Stimulated activated CD8-positive, alpha-beta memory T cell treated with anti-CD3 and anti-CD28 coated beads, Interleukin-15, amount 100 ng/mL, for 24 hours (primary cell): ENCODE results near the gene MAP4K4.

ENCODE experiments used
- DNase-seq: peaks from one replicate; pipeline ENCODE4 v3.0.0-alpha.2; 2020; ENCODE audit warnings: low read depth

Gene MAP4K4

GRCh38 chr2:101697124-101698013, at the start of gene MAP4K4:
Gene MAP4K4 (plus strand): TSS chr2:101697707. CDS start chr2:101698081, 374 bp downstream.
- DNase-seq, result peak; percentile 41

DNA sequence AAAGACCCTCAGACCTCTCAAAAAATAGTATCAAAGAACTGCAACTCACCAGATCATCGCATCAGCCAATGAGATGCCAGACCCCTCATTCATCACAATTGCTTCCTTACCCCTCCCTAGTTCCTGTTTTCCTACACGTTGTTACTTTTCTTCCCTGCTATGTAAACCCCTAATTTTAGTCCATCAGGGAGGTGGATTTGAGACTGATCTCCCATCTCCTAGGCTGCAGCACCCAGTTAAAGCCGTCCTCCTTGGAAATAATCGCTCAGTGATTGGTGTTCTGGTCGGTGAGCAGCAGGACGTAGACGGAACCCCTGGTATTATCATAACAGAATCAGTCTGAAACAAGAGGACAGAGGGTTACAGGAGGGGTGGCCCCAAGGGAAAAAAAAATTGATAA, 44.0 kb upstream of the MAP4K4 start:
- no peak for DNase-seq

DNA sequence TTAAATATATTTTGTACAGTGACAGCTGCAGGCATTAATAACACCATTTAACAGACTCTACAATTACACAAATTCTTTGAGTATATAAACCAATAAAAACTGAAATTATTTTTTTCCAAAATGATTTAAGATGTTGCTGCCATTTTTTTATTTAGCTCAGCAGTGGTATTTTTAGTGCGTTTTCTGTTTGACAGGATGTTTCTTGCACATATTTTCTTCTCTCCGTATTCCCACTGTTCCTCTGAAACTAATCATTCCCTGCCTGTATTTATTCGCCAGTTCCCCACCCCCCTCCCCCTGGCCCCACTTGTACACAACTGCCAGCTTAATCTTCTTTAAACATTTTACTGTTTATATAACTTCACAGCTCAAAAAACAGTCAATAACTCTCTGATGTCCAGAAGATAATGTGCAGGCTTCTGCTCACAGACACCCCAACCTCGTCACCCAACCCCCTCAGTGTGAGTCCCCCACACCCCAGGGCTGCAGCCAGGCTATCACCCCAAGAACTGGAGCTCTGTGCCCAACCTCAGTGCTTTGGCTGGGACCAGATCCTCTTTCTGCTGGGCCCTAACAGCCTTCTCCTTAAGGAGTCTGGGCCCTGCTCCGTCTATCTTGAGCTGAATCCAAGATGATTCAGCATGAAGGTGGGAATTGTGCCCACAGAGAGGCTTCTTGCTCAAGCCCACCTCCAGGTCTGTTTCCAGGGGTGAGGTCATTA, 41.6 kb upstream of the MAP4K4 start:
- no peak for DNase-seq

DNA sequence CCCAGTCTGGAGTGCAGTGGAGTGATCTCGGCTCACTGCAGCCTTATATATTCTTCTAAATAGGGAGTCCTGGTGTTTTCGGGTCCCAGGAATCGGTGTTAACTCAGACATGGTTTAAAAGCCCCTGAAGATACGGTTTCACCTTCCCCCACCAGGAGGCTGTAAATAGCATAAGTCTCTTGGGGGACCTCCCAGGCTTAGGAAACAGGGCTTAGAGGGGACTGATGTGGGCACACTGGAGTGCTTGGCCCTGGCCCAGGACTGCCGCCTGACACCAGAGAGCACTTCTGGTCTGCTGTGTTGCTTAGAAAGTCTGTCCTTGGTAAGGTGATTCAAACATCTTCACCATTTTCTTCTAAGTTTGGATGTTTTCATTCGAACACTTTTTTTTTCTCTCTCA, 39.7 kb upstream of the MAP4K4 start:
- no peak for DNase-seq

- DNase-seq, result no peak
Observed at GRCh38 chr2:101658387-101658786, 39.1 kb upstream of the MAP4K4 start.

DNA sequence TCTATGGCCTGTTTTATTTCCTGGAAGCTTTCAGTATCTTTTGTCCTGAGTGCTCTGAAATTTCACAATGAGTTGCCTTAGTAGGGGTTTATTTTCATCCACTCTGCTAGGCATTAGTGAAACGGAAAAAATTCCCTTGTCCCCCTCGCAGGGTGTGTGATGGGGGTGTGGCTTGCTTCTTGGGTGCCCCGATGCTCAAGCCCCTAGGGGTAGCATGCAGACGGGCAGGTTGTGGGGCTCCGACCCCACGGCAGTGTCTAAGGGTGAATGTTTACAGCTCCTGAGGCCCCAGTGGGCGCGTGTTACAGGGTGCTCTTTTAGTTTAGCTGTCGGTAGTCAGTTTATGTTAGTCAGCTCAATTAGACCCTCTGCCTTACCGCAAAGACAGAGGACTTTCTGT, 32.2 kb upstream of the MAP4K4 start:
- DNase-seq, result no peak

GRCh38 chr2:101667823-101668222, 29.7 kb upstream of the MAP4K4 start:
- no peak for DNase-seq

- no peak for DNase-seq
Observed at GRCh38 chr2:101672047-101672446, 25.5 kb upstream of the MAP4K4 start.

- no peak for DNase-seq
Observed at GRCh38 chr2:101673920-101674319, 23.6 kb upstream of the MAP4K4 start.

GRCh38 chr2:101675512-101675911, 22.0 kb upstream of the MAP4K4 start:
- no peak for DNase-seq

DNA sequence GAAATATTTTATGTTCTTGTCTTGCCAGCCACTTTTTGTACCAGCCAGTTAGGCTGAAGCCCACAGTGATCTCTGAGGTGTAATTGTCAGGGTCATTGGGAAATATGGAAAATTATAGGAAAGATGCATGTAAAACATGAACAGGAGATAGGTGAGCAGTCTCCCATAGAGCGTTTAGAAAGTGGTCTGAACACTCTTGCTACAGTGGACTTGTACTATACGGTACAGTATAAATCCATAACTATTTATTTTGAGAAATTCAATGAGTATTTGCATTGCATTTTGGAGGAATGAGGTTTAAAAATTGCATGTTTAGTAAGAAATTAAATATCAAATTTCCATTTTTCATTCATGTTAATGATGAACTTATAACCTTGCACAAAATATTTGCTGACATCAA, 20.8 kb upstream of the MAP4K4 start:
- DNase-seq, result no peak

GRCh38 chr2:101677658-101678057, 19.8 kb upstream of the MAP4K4 start:
- no peak for DNase-seq

- DNase-seq, result no peak
Observed at GRCh38 chr2:101678379-101678778, 19.1 kb upstream of the MAP4K4 start.

GRCh38 chr2:101679037-101679726, 18.3 kb upstream of the MAP4K4 start:
- no peak for DNase-seq

GRCh38 chr2:101679801-101680487, 17.6 kb upstream of the MAP4K4 start:
- no peak for DNase-seq

- no peak for DNase-seq
Observed at GRCh38 chr2:101682311-101682710, 15.2 kb upstream of the MAP4K4 start.

DNA sequence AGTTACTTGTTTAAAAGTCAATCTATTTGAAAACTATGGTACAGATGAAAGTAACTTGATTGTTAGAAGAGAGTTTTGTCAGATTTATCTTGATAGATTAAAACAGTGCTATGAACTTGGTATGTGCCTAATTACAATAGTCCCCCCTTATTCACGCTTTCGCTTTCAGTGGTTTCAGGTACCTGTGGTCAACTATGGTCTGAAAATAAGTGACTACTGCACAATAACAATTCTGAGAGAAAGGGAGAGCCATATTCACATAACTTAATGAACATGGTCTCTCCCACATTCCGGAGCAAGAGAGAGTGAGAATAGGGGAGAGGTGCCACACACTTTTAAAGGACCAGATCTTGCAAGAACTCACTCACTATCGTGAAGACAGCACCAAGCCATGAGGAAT, 13.2 kb upstream of the MAP4K4 start:
- DNase-seq, result no peak

DNA sequence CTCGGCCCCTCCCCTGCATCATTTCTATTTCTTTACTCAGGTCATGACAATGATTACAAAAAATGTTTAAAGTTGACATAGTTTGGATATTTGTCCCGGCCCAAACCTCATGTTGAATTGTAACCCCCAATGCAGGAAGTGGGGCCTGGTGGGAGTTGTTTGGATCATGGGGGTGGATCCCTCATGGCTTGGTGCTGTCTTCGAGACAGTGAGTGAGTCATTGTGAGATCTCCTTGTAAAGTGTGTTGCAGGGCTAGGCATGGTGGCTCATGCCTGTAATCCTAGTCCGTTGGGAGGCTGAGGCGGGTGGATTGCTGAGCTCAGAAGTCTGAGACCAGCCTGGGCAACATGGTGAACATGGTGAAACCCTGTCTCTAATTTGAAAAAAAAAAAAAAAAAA, 9.2 kb upstream of the MAP4K4 start:
- DNase-seq, result no peak

DNA sequence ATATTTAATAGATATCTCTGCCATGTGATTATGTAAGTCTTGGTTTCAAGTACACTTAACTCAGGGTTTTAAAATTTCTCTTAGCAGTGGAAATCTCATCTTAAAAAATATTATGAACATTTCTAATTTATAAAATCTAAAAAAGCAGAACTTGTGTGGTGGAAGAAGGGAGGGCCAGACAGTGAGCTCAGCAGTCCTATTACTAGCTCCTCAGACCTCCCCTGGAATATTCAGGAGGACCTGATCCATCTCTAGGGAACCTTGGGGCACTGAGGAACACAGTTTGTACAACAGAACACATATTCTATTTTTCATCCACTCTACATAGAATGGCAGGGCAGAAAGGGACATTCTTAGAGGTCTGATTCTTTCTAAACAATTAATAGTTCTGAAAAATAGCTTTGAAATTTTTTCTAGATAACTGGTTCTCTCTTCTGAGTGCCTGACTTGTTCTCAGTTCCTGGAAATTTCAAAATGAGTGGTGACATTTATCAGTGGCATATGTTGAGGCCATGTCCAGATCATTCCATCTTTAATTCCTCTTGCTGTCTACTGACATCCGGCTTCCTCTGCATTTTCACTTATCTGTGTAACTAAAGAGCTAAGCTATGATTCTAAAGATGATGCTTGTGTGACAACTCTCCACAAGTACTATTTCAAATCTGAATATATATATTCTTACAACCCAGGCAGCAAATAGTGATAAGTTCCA, 8.2 kb upstream of the MAP4K4 start:
- DNase-seq, result no peak

DNA sequence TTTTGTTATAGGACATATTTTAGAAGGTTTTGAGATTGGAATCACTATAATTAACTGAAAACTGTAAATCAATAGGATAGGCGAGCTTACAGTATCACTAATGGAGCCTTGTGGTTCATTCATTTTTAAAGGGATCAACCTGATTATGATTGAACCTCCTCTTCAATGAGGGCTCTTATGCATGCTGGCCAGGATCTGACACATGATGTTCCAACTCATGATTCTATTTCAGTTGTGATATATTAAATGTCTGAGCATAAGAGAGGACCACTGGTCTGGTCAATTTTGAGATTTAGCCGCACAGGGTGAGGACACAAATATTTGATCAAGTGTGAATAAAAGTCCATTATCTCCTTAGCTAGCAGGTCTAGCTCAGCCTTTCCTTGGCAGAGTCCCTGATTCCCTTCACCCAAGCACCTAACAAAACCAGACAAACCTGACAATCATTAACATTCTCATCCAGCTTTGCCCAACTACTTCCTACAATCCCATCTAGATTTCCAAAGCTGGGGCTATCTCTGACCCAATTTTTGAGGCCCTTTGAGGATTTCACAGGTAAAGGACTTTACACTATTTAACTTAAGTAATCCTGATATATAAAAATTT, 6.9 kb upstream of the MAP4K4 start:
- DNase-seq, result no peak

DNA sequence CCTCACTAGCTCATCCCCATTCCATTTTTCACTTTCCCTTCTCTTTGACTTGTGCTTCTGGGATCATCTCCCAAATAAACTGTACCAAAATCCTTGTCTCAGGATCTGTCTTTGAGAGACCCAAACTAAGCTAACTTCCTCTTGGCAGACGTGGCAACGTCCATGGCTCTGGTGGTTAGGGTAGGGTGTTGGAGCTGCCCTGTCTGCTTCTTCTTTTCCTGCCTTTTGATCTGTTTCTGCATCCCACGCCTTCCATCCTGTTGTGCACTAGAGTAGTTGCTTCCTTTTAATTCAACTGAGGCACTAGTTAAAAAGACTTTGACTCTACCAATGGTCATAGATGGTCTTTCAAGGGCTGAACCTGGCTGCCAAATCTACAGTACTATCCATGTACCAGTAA, 5.5 kb upstream of the MAP4K4 start:
- no peak for DNase-seq
